Memory B cell (primary cell): Measurements from ENCODE around the gene KCNJ10.

Experiments
- ATAC-seq: fragments of 150-1000 bp; cut with Tn5 transposase; 2 replicates; pipeline ENCODE4 v1.10.0; 2021; ENCODE audit warnings: low read depth, mild to moderate bottlenecking, moderate library complexity
- DNase-seq, 2 donors: peaks; one replicate each; pipeline ENCODE4 v3.0.0; 2022; ENCODE audit warnings: low spot score in 2 of 2
- H3K27ac Mint-ChIP-seq: one replicate; pipeline ENCODE4 v1.8.0; 2022; ENCODE audit warnings: mild to moderate bottlenecking, moderate library complexity, mixed read lengths
- H3K27me3 Mint-ChIP-seq: one replicate; pipeline ENCODE4 v1.8.0; 2022; ENCODE audit warnings: mixed read lengths
- H3K36me3 Mint-ChIP-seq: one replicate; pipeline ENCODE4 v1.8.0; 2022; ENCODE audit warnings: mild to moderate bottlenecking, mixed read lengths
- H3K4me1 Mint-ChIP-seq: one replicate; pipeline ENCODE4 v1.8.0; 2022; ENCODE audit warnings: mixed read lengths
- H3K4me3 Mint-ChIP-seq: one replicate; pipeline ENCODE4 v1.8.0; 2022; ENCODE audit warnings: mild to moderate bottlenecking, moderate library complexity, mixed read lengths
- H3K9me3 Mint-ChIP-seq: one replicate; pipeline ENCODE4 v1.8.0; 2022; ENCODE audit warnings: mixed read lengths

KCNJ10 gene

GRCh38 chr1:159961636-159962035 is 108.3 kb downstream of the KCNJ10 start:
- H3K27me3 Mint-ChIP-seq, result peaks cover 10% of the 10 kb centered on the region
- no peak for ATAC-seq
- DNase-seq, result no peak
- H3K4me3 Mint-ChIP-seq, result no peak overlapping the region
- no peaks in the 10 kb centered on the region for H3K36me3 Mint-ChIP-seq
- no peak overlapping the region for H3K27ac Mint-ChIP-seq
- no peaks in the 10 kb centered on the region for H3K9me3 Mint-ChIP-seq
- H3K4me1 Mint-ChIP-seq, result no peaks in the 10 kb centered on the region

GRCh38 chr1:159960721-159961381 is 109.1 kb downstream of the KCNJ10 start:
- H3K36me3 Mint-ChIP-seq, result no peaks in the 10 kb centered on the region

GRCh38 chr1:159959451-159959850 is 110.5 kb downstream of the KCNJ10 start:
- DNase-seq (no peak), ATAC-seq (no peak)
- peaks cover 12% of the 10 kb centered on the region for H3K27me3 Mint-ChIP-seq
- no peak overlapping the region for H3K4me3 Mint-ChIP-seq
- H3K4me1 Mint-ChIP-seq, result no peaks in the 10 kb centered on the region
- no peaks in the 10 kb centered on the region for H3K9me3 Mint-ChIP-seq
- no peaks in the 10 kb centered on the region for H3K36me3 Mint-ChIP-seq
- no peak overlapping the region for H3K27ac Mint-ChIP-seq

More at GRCh38 chr1:159960721-159961381, 109.1 kb downstream of the KCNJ10 start:
- H3K27me3 Mint-ChIP-seq, result peaks cover 11% of the 10 kb centered on the region
- H3K4me3 Mint-ChIP-seq, result no peak overlapping the region
- H3K27ac Mint-ChIP-seq, result no peak overlapping the region
- no peaks in the 10 kb centered on the region for H3K9me3 Mint-ChIP-seq
- no peaks in the 10 kb centered on the region for H3K4me1 Mint-ChIP-seq
- ATAC-seq (no peak), DNase-seq (no peak)

GRCh38 chr1:159958719-159959380 is 111.1 kb downstream of the KCNJ10 start:
- DNase-seq (no peak), ATAC-seq (no peak)
- Mint-ChIP-seq H3K36me3 (no peaks in the 10 kb centered on the region), H3K4me1 (no peaks in the 10 kb centered on the region), H3K27ac (no peak overlapping the region), H3K9me3 (no peaks in the 10 kb centered on the region), H3K27me3 (peaks cover 16% of the 10 kb centered on the region), H3K4me3 (no peak overlapping the region)

- no peak overlapping the region for H3K4me3 Mint-ChIP-seq
- no peaks in the 10 kb centered on the region for H3K4me1 Mint-ChIP-seq
- ATAC-seq (no peak), DNase-seq (no peak)
- no peaks in the 10 kb centered on the region for H3K9me3 Mint-ChIP-seq
- peaks cover 17% of the 10 kb centered on the region for H3K27me3 Mint-ChIP-seq
- no peak overlapping the region for H3K27ac Mint-ChIP-seq
- H3K36me3 Mint-ChIP-seq, result no peaks in the 10 kb centered on the region
Measured at GRCh38 chr1:159957824-159958268, 112.1 kb downstream of the KCNJ10 start.

GRCh38 chr1:159955456-159955855 is 114.5 kb downstream of the KCNJ10 start:
- Mint-ChIP-seq H3K36me3 (no peaks in the 10 kb centered on the region), H3K27me3 (peaks cover 27% of the 10 kb centered on the region), H3K27ac (no peak overlapping the region), H3K4me3 (no peak overlapping the region), H3K9me3 (no peaks in the 10 kb centered on the region), H3K4me1 (no peaks in the 10 kb centered on the region)
- DNase-seq, result no peak
- no peak for ATAC-seq

- Mint-ChIP-seq H3K27me3 (peaks cover 25% of the 10 kb centered on the region), H3K36me3 (no peaks in the 10 kb centered on the region), H3K27ac (no peak within 1 kb of the TSS), H3K4me3 (no peak within 1 kb of the TSS), H3K9me3 (no peaks in the 10 kb centered on the region), H3K4me1 (no peaks in the 10 kb centered on the region)
- ATAC-seq (no peak), DNase-seq (no peak)
Measured at GRCh38 chr1:159953536-159954515, 116.1 kb downstream of the KCNJ10 start, which contains the start of gene SLAMF9. Gene SLAMF9, minus strand, starts transcription at chr1:159954237. Its CDS starts 100 bp downstream, at chr1:159954137.

GRCh38 chr1:159952932-159953331 is 117.0 kb downstream of the KCNJ10 start:
- no peaks in the 10 kb centered on the region for H3K9me3 Mint-ChIP-seq
- no peak for ATAC-seq
- no peaks in the 10 kb centered on the region for H3K4me1 Mint-ChIP-seq
- H3K36me3 Mint-ChIP-seq, result no peaks in the 10 kb centered on the region
- no peak overlapping the region for H3K4me3 Mint-ChIP-seq
- DNase-seq, result no peak
- peaks cover 26% of the 10 kb centered on the region for H3K27me3 Mint-ChIP-seq
- no peak overlapping the region for H3K27ac Mint-ChIP-seq

- no peaks in the 10 kb centered on the region for H3K36me3 Mint-ChIP-seq
- no peak for ATAC-seq
- no peaks in the 10 kb centered on the region for H3K4me1 Mint-ChIP-seq
- H3K9me3 Mint-ChIP-seq, result no peaks in the 10 kb centered on the region
- no peak for DNase-seq
- H3K27me3 Mint-ChIP-seq, result peaks cover 24% of the 10 kb centered on the region
- no peak overlapping the region for H3K27ac Mint-ChIP-seq
- no peak overlapping the region for H3K4me3 Mint-ChIP-seq
Measured at GRCh38 chr1:159951551-159951950, 118.4 kb downstream of the KCNJ10 start.

- DNase-seq, result no peak
- Mint-ChIP-seq H3K9me3 (no peaks in the 10 kb centered on the region), H3K27ac (no peak overlapping the region), H3K27me3 (peaks cover 23% of the 10 kb centered on the region), H3K4me3 (no peak overlapping the region), H3K36me3 (no peaks in the 10 kb centered on the region), H3K4me1 (peaks cover 1% of the 10 kb centered on the region)
- no peak for ATAC-seq
Measured at GRCh38 chr1:159951016-159951415, 118.9 kb downstream of the KCNJ10 start.

GRCh38 chr1:159949981-159950381 is 120.0 kb downstream of the KCNJ10 start:
- H3K27me3 Mint-ChIP-seq, result peaks cover 29% of the 10 kb centered on the region
- H3K9me3 Mint-ChIP-seq, result no peaks in the 10 kb centered on the region

GRCh38 chr1:159949123-159949522 is 120.8 kb downstream of the KCNJ10 start:
- Mint-ChIP-seq H3K9me3 (no peaks in the 10 kb centered on the region), H3K27ac (no peak overlapping the region), H3K27me3 (peaks cover 29% of the 10 kb centered on the region), H3K4me1 (peaks cover 12% of the 10 kb centered on the region), H3K4me3 (no peak overlapping the region), H3K36me3 (peaks cover 2% of the 10 kb centered on the region)
- DNase-seq (no peak), ATAC-seq (no peak)

More at GRCh38 chr1:159949981-159950381, 120.0 kb downstream of the KCNJ10 start:
- Mint-ChIP-seq H3K36me3 (peaks cover 2% of the 10 kb centered on the region), H3K4me1 (peaks cover 8% of the 10 kb centered on the region), H3K27ac (no peak overlapping the region), H3K4me3 (no peak overlapping the region)
- ATAC-seq (no peak), DNase-seq (no peak)
